Ishikawa (cell line): ENCODE measurements around the gene AKAP6.

ENCODE experiments used
- CEBPB ChIP-seq: IDR thresholded peaks from 2 replicates; pipeline ENCODE4 v1.6.1; 2012
- CREB1 ChIP-seq: IDR thresholded peaks from 2 replicates; pipeline ENCODE4 v1.6.1; 2012; ENCODE audit warnings: low read depth
- EGR1 ChIP-seq: IDR thresholded peaks from 2 replicates; pipeline ENCODE4 v1.6.1; 2012
- EP300 ChIP-seq: IDR thresholded peaks from 2 replicates; pipeline ENCODE4 v1.6.1; 2012; ENCODE audit warnings: borderline replicate concordance
- FOXM1 ChIP-seq: IDR thresholded peaks from 2 replicates; pipeline ENCODE4 v1.6.1; 2012; ENCODE audit warnings: low read depth, borderline replicate concordance
- NFIC ChIP-seq: IDR thresholded peaks from 2 replicates; pipeline ENCODE4 v1.6.1; 2012
- RAD21 ChIP-seq: IDR thresholded peaks from 2 replicates; pipeline ENCODE4 v1.6.1; 2012; ENCODE audit warnings: low read depth
- TAF1 ChIP-seq: IDR thresholded peaks from 2 replicates; pipeline ENCODE4 v1.6.1; 2012; ENCODE audit warnings: low read depth, mild to moderate bottlenecking
- TCF12 ChIP-seq: IDR thresholded peaks from 2 replicates; pipeline ENCODE4 v1.6.1; 2012; ENCODE audit warnings: low read depth
- TEAD4 ChIP-seq: IDR thresholded peaks from 2 replicates; pipeline ENCODE4 v1.6.1; 2012
- YY1 ChIP-seq: IDR thresholded peaks from 2 replicates; pipeline ENCODE4 v1.6.1; 2012; ENCODE audit warnings: low read depth
- ZBTB7A ChIP-seq: IDR thresholded peaks from 2 replicates; pipeline ENCODE4 v1.6.1; 2012; ENCODE audit warnings: low read depth
- TF ChIP-seq, protein P1 (sequence below): IDR thresholded peaks from 2 replicates; pipeline ENCODE4 v1.6.1; 2012; ENCODE audit warnings: low read depth, mild to moderate bottlenecking
- TF ChIP-seq, protein P2 (sequence below): IDR thresholded peaks from 2 replicates; pipeline ENCODE4 v1.6.1; 2012
- TF ChIP-seq, protein P3 (sequence below): IDR thresholded peaks from 2 replicates; pipeline ENCODE4 v1.6.1; 2012

Gene AKAP6

DNA sequence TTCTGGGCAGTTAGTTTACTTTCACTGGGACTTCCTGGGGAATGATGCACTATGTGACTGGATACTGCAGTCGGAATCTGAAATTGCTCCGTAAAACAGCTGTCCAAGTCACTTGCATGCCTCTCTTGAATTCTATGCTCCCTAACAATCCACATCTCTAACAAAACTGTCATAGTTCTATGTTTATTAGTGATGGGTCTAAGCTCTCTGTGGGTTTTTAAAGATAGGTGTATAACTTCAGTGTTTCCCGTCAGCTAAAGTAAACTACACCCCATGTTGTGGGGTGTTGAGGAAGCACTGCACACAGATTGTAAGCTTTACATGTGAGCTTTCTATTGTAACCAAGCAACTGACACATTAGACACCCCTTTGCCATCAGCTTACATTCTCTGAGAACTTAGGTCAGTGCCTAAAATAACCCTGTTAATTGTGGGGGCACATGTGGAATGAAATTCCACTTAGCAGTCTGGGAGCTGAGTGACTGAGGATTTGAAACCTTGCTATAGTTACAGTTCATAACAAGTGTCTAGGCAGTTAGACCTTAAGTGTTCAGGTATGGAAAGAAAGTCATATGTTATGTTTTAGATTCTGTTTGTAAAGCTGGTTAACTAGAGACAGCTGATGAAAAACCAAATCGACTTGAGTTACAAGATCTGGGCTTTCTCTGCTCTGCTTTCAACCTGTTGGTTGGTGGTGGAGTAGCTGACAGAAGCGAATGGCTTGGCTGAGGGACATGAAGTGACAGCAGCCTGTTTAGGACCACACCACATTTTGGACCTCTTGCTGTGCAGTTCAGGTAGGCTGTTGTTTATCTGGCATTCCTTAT, 165.7 kb downstream of the AKAP6 start:
- TF ChIP-seq TEAD4 (no peak), NFIC (no peak), CREB1 (no peak), RAD21 (no peak), TAF1 (no peak), YY1 (no peak), FOXM1 (no peak)
- TF ChIP-seq, protein P1, sequence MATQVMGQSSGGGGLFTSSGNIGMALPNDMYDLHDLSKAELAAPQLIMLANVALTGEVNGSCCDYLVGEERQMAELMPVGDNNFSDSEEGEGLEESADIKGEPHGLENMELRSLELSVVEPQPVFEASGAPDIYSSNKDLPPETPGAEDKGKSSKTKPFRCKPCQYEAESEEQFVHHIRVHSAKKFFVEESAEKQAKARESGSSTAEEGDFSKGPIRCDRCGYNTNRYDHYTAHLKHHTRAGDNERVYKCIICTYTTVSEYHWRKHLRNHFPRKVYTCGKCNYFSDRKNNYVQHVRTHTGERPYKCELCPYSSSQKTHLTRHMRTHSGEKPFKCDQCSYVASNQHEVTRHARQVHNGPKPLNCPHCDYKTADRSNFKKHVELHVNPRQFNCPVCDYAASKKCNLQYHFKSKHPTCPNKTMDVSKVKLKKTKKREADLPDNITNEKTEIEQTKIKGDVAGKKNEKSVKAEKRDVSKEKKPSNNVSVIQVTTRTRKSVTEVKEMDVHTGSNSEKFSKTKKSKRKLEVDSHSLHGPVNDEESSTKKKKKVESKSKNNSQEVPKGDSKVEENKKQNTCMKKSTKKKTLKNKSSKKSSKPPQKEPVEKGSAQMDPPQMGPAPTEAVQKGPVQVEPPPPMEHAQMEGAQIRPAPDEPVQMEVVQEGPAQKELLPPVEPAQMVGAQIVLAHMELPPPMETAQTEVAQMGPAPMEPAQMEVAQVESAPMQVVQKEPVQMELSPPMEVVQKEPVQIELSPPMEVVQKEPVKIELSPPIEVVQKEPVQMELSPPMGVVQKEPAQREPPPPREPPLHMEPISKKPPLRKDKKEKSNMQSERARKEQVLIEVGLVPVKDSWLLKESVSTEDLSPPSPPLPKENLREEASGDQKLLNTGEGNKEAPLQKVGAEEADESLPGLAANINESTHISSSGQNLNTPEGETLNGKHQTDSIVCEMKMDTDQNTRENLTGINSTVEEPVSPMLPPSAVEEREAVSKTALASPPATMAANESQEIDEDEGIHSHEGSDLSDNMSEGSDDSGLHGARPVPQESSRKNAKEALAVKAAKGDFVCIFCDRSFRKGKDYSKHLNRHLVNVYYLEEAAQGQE: no peak

DNA sequence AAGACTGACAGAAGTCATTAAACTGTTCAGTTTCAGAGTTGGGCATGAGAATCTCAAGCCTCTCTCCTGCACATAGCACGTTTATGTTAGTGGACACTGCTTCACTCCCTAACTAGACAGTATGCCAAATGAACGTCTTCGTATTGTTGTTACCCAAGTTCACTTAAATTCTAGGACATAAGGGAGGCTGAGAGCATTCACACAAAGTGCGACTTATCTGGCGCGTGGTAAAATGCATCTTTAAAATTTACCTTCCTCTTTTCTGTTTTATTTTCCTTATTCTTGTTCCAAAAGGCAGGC, 166.3 kb downstream of the AKAP6 start:
- TF ChIP-seq, protein P2, sequence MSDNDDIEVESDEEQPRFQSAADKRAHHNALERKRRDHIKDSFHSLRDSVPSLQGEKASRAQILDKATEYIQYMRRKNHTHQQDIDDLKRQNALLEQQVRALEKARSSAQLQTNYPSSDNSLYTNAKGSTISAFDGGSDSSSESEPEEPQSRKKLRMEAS: no peak
- TF ChIP-seq NFIC (no peak), TEAD4 (no peak), TAF1 (no peak), CEBPB (no peak)

DNA sequence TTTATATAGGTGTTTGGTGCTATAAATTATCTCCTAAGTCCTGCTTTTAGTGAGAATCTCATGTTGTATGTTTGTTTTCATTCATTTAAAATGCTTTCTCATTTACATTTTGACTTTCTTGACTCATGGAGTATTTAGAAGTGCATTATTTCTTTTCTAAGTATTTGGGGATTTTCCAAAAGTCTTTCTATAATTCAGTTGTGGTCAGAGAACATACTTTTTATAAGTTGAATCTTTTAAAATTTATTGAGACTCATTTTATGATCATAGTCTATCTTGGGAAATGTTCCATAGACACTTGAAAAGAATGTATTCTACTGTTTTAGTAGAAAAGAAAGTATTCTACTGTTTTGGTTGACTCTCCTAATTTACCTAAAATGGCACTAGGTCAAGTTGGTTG, 168.2 kb downstream of the AKAP6 start:
- no peak for TF ChIP-seq YY1
- TF ChIP-seq, protein P2: no peak
- TF ChIP-seq CREB1: no peak
- TF ChIP-seq EGR1: no peak
- no peak for TF ChIP-seq EP300
- no peak for TF ChIP-seq RAD21
- no peak for TF ChIP-seq TEAD4
- TF ChIP-seq FOXM1: no peak
- no peak for TF ChIP-seq ZBTB7A
- no peak for TF ChIP-seq TCF12
- no peak for TF ChIP-seq CEBPB
- TF ChIP-seq TAF1: no peak
- no peak for TF ChIP-seq NFIC
- TF ChIP-seq, protein P3, sequence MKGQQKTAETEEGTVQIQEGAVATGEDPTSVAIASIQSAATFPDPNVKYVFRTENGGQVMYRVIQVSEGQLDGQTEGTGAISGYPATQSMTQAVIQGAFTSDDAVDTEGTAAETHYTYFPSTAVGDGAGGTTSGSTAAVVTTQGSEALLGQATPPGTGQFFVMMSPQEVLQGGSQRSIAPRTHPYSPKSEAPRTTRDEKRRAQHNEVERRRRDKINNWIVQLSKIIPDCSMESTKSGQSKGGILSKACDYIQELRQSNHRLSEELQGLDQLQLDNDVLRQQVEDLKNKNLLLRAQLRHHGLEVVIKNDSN: no peak
- TF ChIP-seq, protein P1: no peak

DNA sequence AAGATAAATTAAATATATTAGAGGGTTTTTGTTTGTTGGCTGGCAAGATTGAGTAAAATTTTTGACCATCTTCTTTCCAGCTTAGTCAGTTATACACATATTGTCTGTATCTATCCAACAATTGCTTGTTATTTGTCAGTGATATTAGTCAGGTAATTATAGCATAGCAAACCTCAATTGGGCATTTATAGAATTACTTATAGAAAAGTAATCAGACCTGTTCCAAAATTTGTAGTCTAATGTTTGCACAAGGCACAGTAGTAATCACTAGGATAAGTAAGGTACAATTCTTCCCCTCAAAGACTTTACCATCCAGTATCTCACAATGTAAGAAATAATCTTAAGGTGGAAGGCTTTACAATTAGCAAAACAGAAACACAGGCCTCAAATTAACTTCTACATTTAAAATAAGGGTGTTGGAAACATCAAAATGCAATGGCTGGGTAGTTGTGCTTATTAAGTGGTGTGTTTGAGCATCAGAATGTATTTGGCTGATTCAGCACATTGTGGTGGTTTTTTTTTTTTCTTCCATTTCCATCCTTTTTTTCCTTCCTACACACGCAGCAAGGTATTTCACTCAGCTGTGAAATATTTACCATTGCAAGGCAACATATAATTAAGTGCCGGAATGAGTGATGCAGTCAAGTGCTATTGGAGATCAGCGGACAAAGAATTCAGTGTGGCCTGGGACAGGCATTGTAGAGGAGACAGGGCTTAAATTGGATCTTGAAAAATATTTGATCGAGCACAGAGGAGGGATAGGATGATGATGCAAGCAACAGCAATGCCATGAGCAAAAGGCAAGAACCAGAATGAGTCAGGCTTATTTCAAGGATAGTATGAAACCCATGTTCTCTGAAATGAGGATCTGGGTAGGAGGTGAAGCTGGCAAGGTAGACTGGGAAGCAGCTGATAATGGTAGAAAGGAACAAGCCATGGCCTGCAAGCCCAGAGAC, 178.2 kb downstream of the AKAP6 start:
- TF ChIP-seq CEBPB: peak; percentile 65
- no peak for TF ChIP-seq TAF1

DNA sequence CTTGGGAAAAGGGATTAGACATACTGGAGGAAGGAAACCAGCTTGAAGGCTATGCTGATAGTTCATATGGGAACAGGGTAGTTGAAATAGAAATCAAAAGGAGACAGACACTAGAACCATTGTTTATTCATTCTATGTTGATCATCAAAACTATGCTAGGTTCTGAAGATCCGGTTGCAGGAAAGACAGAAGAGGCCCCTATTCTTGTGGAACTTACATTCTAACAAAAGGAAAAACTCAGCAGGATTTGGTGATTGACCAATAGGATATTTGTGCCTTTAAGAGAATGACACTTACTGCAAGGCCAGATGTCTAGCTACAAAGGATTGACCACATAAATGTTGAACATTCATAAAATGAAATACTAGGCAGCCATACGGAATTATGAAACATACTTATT, 179.2 kb downstream of the AKAP6 start:
- no peak for TF ChIP-seq TEAD4
- TF ChIP-seq, protein P2: no peak
- no peak for TF ChIP-seq EP300
- TF ChIP-seq, protein P1: no peak
- no peak for TF ChIP-seq FOXM1
- no peak for TF ChIP-seq EGR1
- no peak for TF ChIP-seq CREB1
